Nephron (organoid): ENCODE measurements around the gene RGSL1.
A peak's percentile ranks its signal among the peaks of the same experiment; 100 is the strongest.

ENCODE experiments used
- H3K27ac Mint-ChIP-seq, 3 experiments: 2 replicates each; pipeline ENCODE4 v1.8.0; 2020; ENCODE audit warnings: mixed read lengths in 3 of 3, mild to moderate bottlenecking in 2 of 3, moderate library complexity in 1 of 3
- H3K27me3 Mint-ChIP-seq: 2 replicates; pipeline ENCODE4 v1.8.0; 2021; ENCODE audit warnings: low read depth, mild to moderate bottlenecking, moderate library complexity, mixed read lengths
- H3K36me3 Mint-ChIP-seq: 2 replicates; pipeline ENCODE4 v1.8.0; 2020; ENCODE audit warnings: low read depth, mixed read lengths
- H3K4me1 Mint-ChIP-seq: 2 replicates; pipeline ENCODE4 v1.8.0; 2020; ENCODE audit warnings: mixed read lengths
- H3K4me3 Mint-ChIP-seq, 3 experiments: 2 replicates each; pipeline ENCODE4 v1.8.0; 2020; ENCODE audit warnings: mild to moderate bottlenecking in 3 of 3, mixed read lengths in 3 of 3, moderate library complexity in 2 of 3
- H3K9me3 Mint-ChIP-seq: 2 replicates; pipeline ENCODE4 v1.8.0; 2020; ENCODE audit warnings: mixed read lengths
- TF ChIP-seq, protein P1 (sequence below), 3 experiments: fragments of 200-600 bp; sonication (generic); IDR thresholded peaks; one replicate each; pipeline ENCODE4 v1.5.0; 2021; ENCODE audit warnings: antibody characterized with exemption in 3 of 3; ENCODE audit not compliant: unreplicated experiment in 3 of 3

The RGSL1 gene

DNA sequence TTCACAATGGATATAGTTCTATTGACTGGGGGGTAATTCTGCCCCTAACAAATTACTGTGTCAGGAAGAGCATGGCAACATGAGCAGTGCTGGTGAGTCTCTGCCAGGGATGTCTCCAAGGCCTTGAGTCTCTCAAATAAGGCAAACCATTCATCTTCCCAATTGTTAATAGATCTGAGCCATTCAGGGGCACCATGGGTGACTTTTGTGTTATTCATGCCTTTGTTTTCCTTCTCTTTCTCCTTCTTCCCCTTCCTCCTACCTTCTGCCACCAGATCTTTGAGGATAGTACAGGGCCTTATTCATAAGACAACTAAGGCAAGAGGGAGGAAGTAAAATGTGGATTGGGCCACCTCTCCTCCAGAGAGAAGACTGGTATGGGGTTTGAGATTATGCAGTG, at the start of gene RGSL1:
TSS of gene RGSL1 (plus strand) at position 60 of the 400 bp plus-strand sequence. CDS start at position 80, 20 bp downstream.
- Mint-ChIP-seq H3K4me3 (no peak within 1 kb of the TSS), H3K9me3 (no peaks in the 10 kb centered on the region), H3K36me3 (no peaks in the 10 kb centered on the region), H3K27ac (no peak within 1 kb of the TSS), H3K27me3 (peaks cover 3% of the 10 kb centered on the region), H3K4me1 (no peaks in the 10 kb centered on the region)
- TF ChIP-seq, protein P1, sequence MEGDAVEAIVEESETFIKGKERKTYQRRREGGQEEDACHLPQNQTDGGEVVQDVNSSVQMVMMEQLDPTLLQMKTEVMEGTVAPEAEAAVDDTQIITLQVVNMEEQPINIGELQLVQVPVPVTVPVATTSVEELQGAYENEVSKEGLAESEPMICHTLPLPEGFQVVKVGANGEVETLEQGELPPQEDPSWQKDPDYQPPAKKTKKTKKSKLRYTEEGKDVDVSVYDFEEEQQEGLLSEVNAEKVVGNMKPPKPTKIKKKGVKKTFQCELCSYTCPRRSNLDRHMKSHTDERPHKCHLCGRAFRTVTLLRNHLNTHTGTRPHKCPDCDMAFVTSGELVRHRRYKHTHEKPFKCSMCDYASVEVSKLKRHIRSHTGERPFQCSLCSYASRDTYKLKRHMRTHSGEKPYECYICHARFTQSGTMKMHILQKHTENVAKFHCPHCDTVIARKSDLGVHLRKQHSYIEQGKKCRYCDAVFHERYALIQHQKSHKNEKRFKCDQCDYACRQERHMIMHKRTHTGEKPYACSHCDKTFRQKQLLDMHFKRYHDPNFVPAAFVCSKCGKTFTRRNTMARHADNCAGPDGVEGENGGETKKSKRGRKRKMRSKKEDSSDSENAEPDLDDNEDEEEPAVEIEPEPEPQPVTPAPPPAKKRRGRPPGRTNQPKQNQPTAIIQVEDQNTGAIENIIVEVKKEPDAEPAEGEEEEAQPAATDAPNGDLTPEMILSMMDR (IDR thresholded peaks at IDR 0.05; ENCODE audit: unreplicated experiment in 3 of 3), result no peak

DNA sequence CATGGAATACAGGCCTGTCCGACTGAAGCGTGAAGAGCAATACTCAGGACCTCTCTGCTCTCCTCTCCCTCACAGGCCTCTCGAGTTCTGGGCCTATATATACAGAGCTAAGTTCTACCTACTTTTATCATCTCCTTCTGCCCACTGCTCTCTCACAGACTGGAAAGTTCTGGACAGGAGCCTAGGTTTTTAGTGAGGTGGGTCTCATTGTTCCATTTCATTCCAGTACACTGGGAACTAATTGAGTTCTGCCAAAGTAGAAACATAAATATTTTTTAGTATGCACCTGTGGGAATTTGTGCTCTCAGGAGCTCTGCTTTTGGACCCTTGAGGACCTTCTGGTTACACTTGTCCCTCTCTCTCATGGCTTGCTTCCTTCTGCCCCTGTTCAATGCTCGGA, 49.4 kb upstream of the RGSL1 start, which contains the start of gene TEDDM1:
TSS of gene TEDDM1 (minus strand) at position 101 of the 400 bp plus-strand sequence. CDS start 182 bp downstream, outside the sequence.
- Mint-ChIP-seq H3K4me3 (no peak within 1 kb of the TSS), H3K4me1 (peaks cover 18% of the 10 kb centered on the region), H3K9me3 (no peaks in the 10 kb centered on the region), H3K27ac (no peak within 1 kb of the TSS), H3K27me3 (no peaks in the 10 kb centered on the region), H3K36me3 (no peaks in the 10 kb centered on the region)
- TF ChIP-seq, protein P1 (IDR thresholded peaks at IDR 0.05; ENCODE audit: unreplicated experiment in 3 of 3), result no peak

DNA sequence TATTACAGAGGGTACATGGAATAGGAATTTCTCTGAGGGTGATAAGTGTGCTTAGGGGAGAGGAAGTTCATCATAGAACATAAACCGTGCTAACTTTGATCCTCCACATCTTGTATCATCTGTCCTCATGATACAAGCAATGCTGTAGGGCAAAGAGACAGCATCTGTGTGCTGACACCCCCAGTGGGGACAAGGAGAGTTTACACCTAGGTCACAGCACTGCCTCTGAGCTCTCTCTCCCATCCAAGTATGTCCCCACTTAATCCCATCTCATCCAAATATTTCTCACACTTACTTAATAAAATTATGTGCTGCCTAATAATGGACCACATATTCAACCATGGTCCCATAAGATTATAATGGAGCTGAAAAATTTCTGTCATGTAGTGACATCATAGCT, 45.2 kb upstream of the RGSL1 start:
- no peaks in the 10 kb centered on the region for H3K4me1 Mint-ChIP-seq
- no peak overlapping the region for H3K27ac Mint-ChIP-seq
- no peaks in the 10 kb centered on the region for H3K9me3 Mint-ChIP-seq
- no peaks in the 10 kb centered on the region for H3K36me3 Mint-ChIP-seq
- no peaks in the 10 kb centered on the region for H3K27me3 Mint-ChIP-seq
- TF ChIP-seq, protein P1 (IDR thresholded peaks at IDR 0.05; ENCODE audit: unreplicated experiment in 3 of 3), result no peak
- H3K4me3 Mint-ChIP-seq, result no peak overlapping the region

DNA sequence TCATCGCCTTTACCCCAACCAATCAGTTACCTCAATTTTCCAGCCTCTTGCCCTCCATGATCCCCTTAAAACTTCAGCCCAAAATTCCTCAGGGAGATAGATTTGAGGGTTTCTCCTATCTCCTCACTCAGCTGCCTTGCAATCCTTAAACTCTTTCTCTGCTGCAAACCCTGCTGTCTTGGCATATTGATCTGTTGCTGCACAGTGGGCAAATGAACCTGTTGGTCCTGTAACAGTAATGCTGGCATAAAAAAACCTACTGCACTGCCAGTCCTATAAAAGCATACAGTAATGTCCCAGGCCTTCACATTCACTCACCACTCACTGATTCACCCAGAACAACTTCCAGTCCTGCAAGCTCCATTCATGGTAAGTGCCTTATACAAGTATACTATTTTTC, 44.4 kb upstream of the RGSL1 start:
- TF ChIP-seq, protein P1 (IDR thresholded peaks at IDR 0.05; ENCODE audit: unreplicated experiment in 3 of 3), result no peak
- no peaks in the 10 kb centered on the region for H3K9me3 Mint-ChIP-seq
- no peak overlapping the region for H3K27ac Mint-ChIP-seq
- H3K36me3 Mint-ChIP-seq, result no peaks in the 10 kb centered on the region
- H3K27me3 Mint-ChIP-seq, result peaks cover 4% of the 10 kb centered on the region
- H3K4me1 Mint-ChIP-seq, result no peaks in the 10 kb centered on the region
- no peak overlapping the region for H3K4me3 Mint-ChIP-seq

DNA sequence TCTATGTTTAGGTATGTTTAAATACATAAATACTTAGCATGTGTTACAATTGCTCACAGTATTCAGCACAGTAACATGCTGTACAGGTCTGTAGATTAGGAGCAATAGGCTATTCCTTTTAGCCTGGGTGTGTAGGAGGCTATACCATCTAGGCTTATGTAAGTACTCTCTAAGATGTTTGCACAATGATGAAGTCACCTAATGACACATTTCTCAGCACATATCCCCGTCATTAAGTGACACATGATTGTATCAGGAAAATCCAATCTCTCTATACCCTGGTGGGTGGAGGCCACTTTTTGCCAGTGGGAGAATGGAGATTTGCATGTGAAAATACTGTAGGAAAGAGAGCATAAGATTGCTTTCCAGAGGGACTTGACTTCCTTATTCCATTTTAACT, 43.9 kb upstream of the RGSL1 start:
- H3K36me3 Mint-ChIP-seq, result no peaks in the 10 kb centered on the region
- H3K27me3 Mint-ChIP-seq, result peaks cover 4% of the 10 kb centered on the region
- TF ChIP-seq, protein P1 (IDR thresholded peaks at IDR 0.05; ENCODE audit: unreplicated experiment in 3 of 3), result no peak
- no peak overlapping the region for H3K27ac Mint-ChIP-seq
- H3K4me1 Mint-ChIP-seq, result no peaks in the 10 kb centered on the region
- no peaks in the 10 kb centered on the region for H3K9me3 Mint-ChIP-seq
- H3K4me3 Mint-ChIP-seq, result no peak overlapping the region

DNA sequence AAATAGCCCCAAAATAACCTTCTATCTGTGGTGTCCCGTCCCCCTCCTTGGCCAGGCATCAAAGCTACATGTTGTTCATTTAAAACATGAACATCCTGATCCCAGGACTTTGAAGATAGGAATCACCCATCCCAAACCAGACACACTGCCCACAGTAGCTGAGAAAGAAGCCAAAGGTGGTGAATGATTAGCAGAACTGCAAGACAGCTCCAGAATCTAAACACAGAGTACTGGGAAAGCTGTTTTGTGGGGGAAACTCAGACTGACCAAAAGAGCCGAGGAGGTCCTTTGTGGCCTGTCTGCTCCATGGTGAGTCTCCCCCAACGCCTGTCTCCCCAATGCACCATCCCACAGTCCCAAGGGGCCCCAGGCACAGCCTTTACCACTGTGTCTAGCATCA, 42.2 kb upstream of the RGSL1 start:
- Mint-ChIP-seq H3K4me1 (no peaks in the 10 kb centered on the region), H3K27me3 (peaks cover 4% of the 10 kb centered on the region), H3K27ac (peak overlapping the region; percentile 11 to 45 (median 22)), H3K4me3 (no peak overlapping the region), H3K9me3 (no peaks in the 10 kb centered on the region), H3K36me3 (no peaks in the 10 kb centered on the region)
- TF ChIP-seq, protein P1 (IDR thresholded peaks at IDR 0.05; ENCODE audit: unreplicated experiment in 3 of 3), result no peak
